ENCODE measurements around the gene MDM4. TPM values are rescaled to one million over a fixed set of nuclear protein-coding genes. Genes with fewer than 3 reads are reported as not detected.
"Not testable (repeated sequence)": the region's sequence is repeated elsewhere in the genome, so short reads cannot be mapped to it uniquely, and the experiment has no call there.

Gene MDM4
- total RNA-seq, 1 donor from 2014 or later = 41.1 TPM

DNA sequence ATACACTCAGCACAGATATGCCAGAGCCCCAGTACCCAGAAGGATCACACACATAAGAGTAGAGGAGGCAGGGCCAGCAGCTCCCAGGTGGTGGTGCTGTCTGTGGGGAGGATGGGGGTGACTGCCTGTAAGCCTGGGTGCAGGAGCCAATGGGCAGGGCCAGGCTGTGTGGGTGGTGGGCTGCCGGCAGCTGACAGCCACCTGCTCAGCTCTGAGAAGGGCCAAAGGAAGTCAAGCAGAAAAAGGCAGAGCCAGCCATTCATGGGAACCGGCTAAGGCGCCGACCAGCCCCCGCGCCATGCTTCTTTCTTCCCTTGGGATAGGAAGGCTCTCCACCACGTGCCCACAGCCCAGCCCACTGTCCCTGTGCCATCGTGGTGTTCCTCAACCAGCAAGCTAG, 35.7 kb upstream of the MDM4 start:
- H3K4me2 ChIP-seq (ENCODE audit: low read length) = no peak overlapping the region

DNA sequence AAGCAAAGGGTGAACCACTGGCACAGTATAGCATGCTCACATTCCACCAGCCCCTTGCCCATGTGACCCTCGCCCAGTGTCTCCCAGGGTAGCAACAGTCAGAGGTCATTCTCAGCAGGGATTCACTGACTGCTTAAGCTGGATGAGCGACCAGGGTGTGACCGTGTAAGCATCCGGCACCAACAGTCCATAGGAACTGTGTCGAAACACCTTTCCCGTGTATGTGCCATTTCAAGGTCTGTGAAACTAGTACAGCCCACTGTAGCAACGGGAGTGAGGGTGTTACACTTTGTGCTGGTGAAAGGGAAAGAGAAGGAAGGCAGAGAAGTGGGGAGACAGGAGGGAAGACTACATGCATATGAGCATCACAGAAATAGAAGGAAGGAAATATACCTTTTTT, 32.4 kb upstream of the MDM4 start:
- DNase-seq (ENCODE audit: low read depth) (no peak), FAIRE-seq (no peak)
- Histone ChIP-seq H3K4me2 (ENCODE audit: low read length) (no peak overlapping the region), H3K4me3 (ENCODE audit: insufficient read depth, low read depth, low read length) (no peak overlapping the region), H3K79me2 (ENCODE audit: insufficient read depth, low read length) (no peaks in the 10 kb centered on the region), H3K9ac (ENCODE audit: low read length) (no peak overlapping the region), H3K36me3 (ENCODE audit: insufficient read depth, low read length) (no peaks in the 10 kb centered on the region), H3K27me3 (ENCODE audit: insufficient read depth, low read length) (peaks cover 6% of the 10 kb centered on the region), H3K9me3 (ENCODE audit: insufficient read depth, low read depth, low read length) (no peaks in the 10 kb centered on the region), H4K20me1 (ENCODE audit: insufficient read depth, low read length) (peaks cover 11% of the 10 kb centered on the region), H3K27ac (ENCODE audit: low read depth, low read length) (no peak overlapping the region), H3K4me1 (ENCODE audit: insufficient read depth, low read length) (no peaks in the 10 kb centered on the region), H2AFZ (ENCODE audit: low read depth, low read length) (no peak overlapping the region)
- H3K36me3 Mint-ChIP-seq (ENCODE audit: low read depth, unreplicated experiment) = peaks cover 14% of the 10 kb centered on the region
- H3K4me3 Mint-ChIP-seq (ENCODE audit: unreplicated experiment) = no peak overlapping the region
- peaks cover 1% of the 10 kb centered on the region for H3K9me3 Mint-ChIP-seq (ENCODE audit: unreplicated experiment)
- H3K27me3 Mint-ChIP-seq (ENCODE audit: low read depth, unreplicated experiment) = peaks cover 11% of the 10 kb centered on the region
- TF ChIP-seq, protein P1, sequence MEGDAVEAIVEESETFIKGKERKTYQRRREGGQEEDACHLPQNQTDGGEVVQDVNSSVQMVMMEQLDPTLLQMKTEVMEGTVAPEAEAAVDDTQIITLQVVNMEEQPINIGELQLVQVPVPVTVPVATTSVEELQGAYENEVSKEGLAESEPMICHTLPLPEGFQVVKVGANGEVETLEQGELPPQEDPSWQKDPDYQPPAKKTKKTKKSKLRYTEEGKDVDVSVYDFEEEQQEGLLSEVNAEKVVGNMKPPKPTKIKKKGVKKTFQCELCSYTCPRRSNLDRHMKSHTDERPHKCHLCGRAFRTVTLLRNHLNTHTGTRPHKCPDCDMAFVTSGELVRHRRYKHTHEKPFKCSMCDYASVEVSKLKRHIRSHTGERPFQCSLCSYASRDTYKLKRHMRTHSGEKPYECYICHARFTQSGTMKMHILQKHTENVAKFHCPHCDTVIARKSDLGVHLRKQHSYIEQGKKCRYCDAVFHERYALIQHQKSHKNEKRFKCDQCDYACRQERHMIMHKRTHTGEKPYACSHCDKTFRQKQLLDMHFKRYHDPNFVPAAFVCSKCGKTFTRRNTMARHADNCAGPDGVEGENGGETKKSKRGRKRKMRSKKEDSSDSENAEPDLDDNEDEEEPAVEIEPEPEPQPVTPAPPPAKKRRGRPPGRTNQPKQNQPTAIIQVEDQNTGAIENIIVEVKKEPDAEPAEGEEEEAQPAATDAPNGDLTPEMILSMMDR (IDR thresholded peaks at IDR 0.05; ENCODE audit: insufficient read depth, low read depth, low read length) = no peak
- no peak for TF ChIP-seq EZH2 (IDR thresholded peaks at IDR 0.05; ENCODE audit: insufficient read depth, low read length)
- H3K4me1 Mint-ChIP-seq (ENCODE audit: low read depth, unreplicated experiment) = peaks cover 17% of the 10 kb centered on the region
- H3K27ac Mint-ChIP-seq (ENCODE audit: unreplicated experiment) = no peak overlapping the region

More for the DNA sequence above, 35.7 kb upstream of the MDM4 start:
- H3K27me3 Mint-ChIP-seq (ENCODE audit: low read depth, unreplicated experiment) = peaks cover 11% of the 10 kb centered on the region
- no peaks in the 10 kb centered on the region for H3K36me3 ChIP-seq (ENCODE audit: insufficient read depth, low read length)
- H3K4me3 ChIP-seq (ENCODE audit: insufficient read depth, low read depth, low read length) = no peak overlapping the region
- H2AFZ ChIP-seq (ENCODE audit: low read depth, low read length) = no peak overlapping the region
- FAIRE-seq (no peak), DNase-seq (ENCODE audit: low read depth) (no peak)
- peaks cover 29% of the 10 kb centered on the region for H4K20me1 ChIP-seq (ENCODE audit: insufficient read depth, low read length)
- H3K9me3 Mint-ChIP-seq (ENCODE audit: unreplicated experiment) = peaks cover 1% of the 10 kb centered on the region
- H3K4me1 ChIP-seq (ENCODE audit: insufficient read depth, low read length) = peaks cover 6% of the 10 kb centered on the region
- H3K27ac ChIP-seq (ENCODE audit: low read depth, low read length) = no peak overlapping the region
- H3K9me3 ChIP-seq (ENCODE audit: insufficient read depth, low read depth, low read length) = no peaks in the 10 kb centered on the region
- H3K27ac Mint-ChIP-seq (ENCODE audit: unreplicated experiment) = no peak overlapping the region
- no peak overlapping the region for H3K9ac ChIP-seq (ENCODE audit: low read length)
- no peak overlapping the region for H3K4me3 Mint-ChIP-seq (ENCODE audit: unreplicated experiment)
- H3K27me3 ChIP-seq (ENCODE audit: insufficient read depth, low read length) = peaks cover 9% of the 10 kb centered on the region
- peaks cover 20% of the 10 kb centered on the region for H3K36me3 Mint-ChIP-seq (ENCODE audit: low read depth, unreplicated experiment)
- TF ChIP-seq EZH2 (IDR thresholded peaks at IDR 0.05; ENCODE audit: insufficient read depth, low read length) = no peak
- TF ChIP-seq, protein P1 (IDR thresholded peaks at IDR 0.05; ENCODE audit: insufficient read depth, low read depth, low read length) = no peak
- H3K79me2 ChIP-seq (ENCODE audit: insufficient read depth, low read length) = no peaks in the 10 kb centered on the region
- peaks cover 37% of the 10 kb centered on the region for H3K4me1 Mint-ChIP-seq (ENCODE audit: low read depth, unreplicated experiment)

GRCh38 chr1:204486513-204487255, 29.5 kb upstream of the MDM4 start:
- not testable (repeated sequence) for H3K4me3 Mint-ChIP-seq (ENCODE audit: unreplicated experiment); H3K27ac Mint-ChIP-seq (ENCODE audit: unreplicated experiment); H3K36me3 Mint-ChIP-seq (ENCODE audit: low read depth, unreplicated experiment); H4K20me1 ChIP-seq (ENCODE audit: insufficient read depth, low read length); H3K36me3 ChIP-seq (ENCODE audit: insufficient read depth, low read length); H3K4me2 ChIP-seq (ENCODE audit: low read length); H2AFZ ChIP-seq (ENCODE audit: low read depth, low read length); H3K9me3 ChIP-seq (ENCODE audit: insufficient read depth, low read depth, low read length); H3K4me1 Mint-ChIP-seq (ENCODE audit: low read depth, unreplicated experiment); H3K4me3 ChIP-seq (ENCODE audit: insufficient read depth, low read depth, low read length); H3K27me3 Mint-ChIP-seq (ENCODE audit: low read depth, unreplicated experiment); H3K4me1 ChIP-seq (ENCODE audit: insufficient read depth, low read length); H3K9me3 Mint-ChIP-seq (ENCODE audit: unreplicated experiment); H3K79me2 ChIP-seq (ENCODE audit: insufficient read depth, low read length); H3K9ac ChIP-seq (ENCODE audit: low read length); H3K27ac ChIP-seq (ENCODE audit: low read depth, low read length); DNase-seq (ENCODE audit: low read depth); FAIRE-seq
- peaks cover 10% of the 10 kb centered on the region for H3K27me3 ChIP-seq (ENCODE audit: insufficient read depth, low read length)
